Measurements from ENCODE around the gene DAGLA. TPM values are rescaled to one million over a fixed set of nuclear protein-coding genes. Genes with fewer than 3 reads are reported as not detected.

The DAGLA gene
- total and polyA plus RNA-seq, 2 of the 13 experiments (the other 11 are each of a cell fraction or from before 2014, with no cell fraction given) = 2.6 to 3.9 TPM

- no peak overlapping the region for H3K4me2 ChIP-seq (ENCODE audit: low read depth, low read length)
- ATAC-seq (no peak), FAIRE-seq (no peak), DNase-seq (ENCODE audit: low spot score) (no peak)
- H3K4me3 ChIP-seq (replicated peaks in 1 of 3; ENCODE audit: insufficient read depth in 1 of 3, low read depth in 2 of 3, low read length in 3 of 3) = no peak overlapping the region
- POLR2A ChIA-PET = interaction anchor here (0.7 kb wide), 1 partner anchor 21 kb away, joined by 3 read pairs; no protein-coding TSS in a partner anchor
- H3K4me1 ChIP-seq (ENCODE audit: insufficient read depth, low read length) = peaks cover 5% of the 10 kb centered on the region
- intact Hi-C loops (cut with micrococcal nuclease; ENCODE audit: unreplicated experiment) (no loop called here), in situ Hi-C loops (cut with HindIII; ENCODE audit: extremely low pct_ligation_motif_present, low pct_unique_long_range_greater_than_20kb) (no loop called here)
- no peaks in the 10 kb centered on the region; a peak in 1 of 5 replicates for H3K27me3 ChIP-seq (ENCODE audit: control insufficient read depth in 1 of 2, insufficient read depth in 2 of 2, low read length in 2 of 2)
- no TSS peak for BruUV-seq (replicated peaks)
- WGBS (ENCODE audit: low lambda C conversion rate) = 97% methylated on average over 63 of the region's 67 CpGs
- no peak overlapping the region for H3K9ac ChIP-seq (ENCODE audit: insufficient read depth, low read depth, low read length)
- H3K36me3 ChIP-seq (replicated peaks in 1 of 2; ENCODE audit: control insufficient read depth in 1 of 2, insufficient read depth in 2 of 2, low read length in 2 of 2) = peaks cover 31 to 50% of the 10 kb centered on the region in 2 experiments; a peak in 4 of 5 replicates
- H3K79me2 ChIP-seq (ENCODE audit: insufficient read depth, low read length) = no peaks in the 10 kb centered on the region
- CTCF ChIA-PET (ENCODE audit: low intra/inter-chr PET ratio, low total read pairs) = interaction anchor here (2.3 to 3.5 kb wide), 2 partner anchors 26 to 30 kb away, joined by 38 to 51 read pairs; partner anchors contain the start of gene MYRF
- no peak overlapping the region for H2AFZ ChIP-seq (ENCODE audit: low read length)
- H4K20me1 ChIP-seq (ENCODE audit: insufficient read depth, low read length) = no peaks in the 10 kb centered on the region
- no peak overlapping the region for H3K27ac ChIP-seq (ENCODE audit: extremely low read length, insufficient read depth, low read length)
- TF ChIP-seq, protein P1, sequence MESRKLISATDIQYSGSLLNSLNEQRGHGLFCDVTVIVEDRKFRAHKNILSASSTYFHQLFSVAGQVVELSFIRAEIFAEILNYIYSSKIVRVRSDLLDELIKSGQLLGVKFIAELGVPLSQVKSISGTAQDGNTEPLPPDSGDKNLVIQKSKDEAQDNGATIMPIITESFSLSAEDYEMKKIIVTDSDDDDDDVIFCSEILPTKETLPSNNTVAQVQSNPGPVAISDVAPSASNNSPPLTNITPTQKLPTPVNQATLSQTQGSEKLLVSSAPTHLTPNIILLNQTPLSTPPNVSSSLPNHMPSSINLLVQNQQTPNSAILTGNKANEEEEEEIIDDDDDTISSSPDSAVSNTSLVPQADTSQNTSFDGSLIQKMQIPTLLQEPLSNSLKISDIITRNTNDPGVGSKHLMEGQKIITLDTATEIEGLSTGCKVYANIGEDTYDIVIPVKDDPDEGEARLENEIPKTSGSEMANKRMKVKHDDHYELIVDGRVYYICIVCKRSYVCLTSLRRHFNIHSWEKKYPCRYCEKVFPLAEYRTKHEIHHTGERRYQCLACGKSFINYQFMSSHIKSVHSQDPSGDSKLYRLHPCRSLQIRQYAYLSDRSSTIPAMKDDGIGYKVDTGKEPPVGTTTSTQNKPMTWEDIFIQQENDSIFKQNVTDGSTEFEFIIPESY (CRISPR knock-in tag; IDR thresholded peaks at IDR 0.05) = 0 out of 2 replicates have a peak, but pooled peaks have one; percentile 8
- TF ChIP-seq AGO2 (optimal IDR thresholded peaks at IDR 0.05; ENCODE audit: low read depth, low read length) (peak; percentile 66), RBFOX2 (IDR thresholded peaks at IDR 0.05; ENCODE audit: low read depth, low read length) (peak; percentile 45; the same call in 1 of the 2 replicates), KMT2B (CRISPR knock-in tag; IDR thresholded peaks at IDR 0.05) (no peak), ZUFSP (CRISPR knock-in tag; IDR thresholded peaks at IDR 0.05; ENCODE audit: borderline replicate concordance) (no peak)
- no peaks in the 10 kb centered on the region for H3K9me3 ChIP-seq (ENCODE audit: low read length)
Measured at GRCh38 chr11:61777234-61778090, 97.3 kb downstream of the DAGLA start.
